Right lobe of liver (tissue), 6 donors: ENCODE data around the gene PSMG4. TPM values are rescaled to one million over a fixed set of nuclear protein-coding genes. Genes with fewer than 3 reads are reported as not detected.
"Not testable (repeated sequence)": the region's sequence is repeated elsewhere in the genome, so short reads cannot be mapped to it uniquely, and the experiment has no call there.

Experiments
- ATAC-seq, 4 donors: fragments of 200-7000 bp; cut with Tn5 transposase; one replicate each; pipeline ENCODE4 v1.9.1; 2020; ENCODE audit warnings: mild to moderate bottlenecking in 4 of 4, moderate library complexity in 4 of 4
- DNase-seq, 3 donors: peaks; one replicate each; pipeline ENCODE4 v3.0.0-alpha.2; 2020
- H3K27ac ChIP-seq, 3 donors: fragments of 200-600 bp; one replicate each; pipeline ENCODE4 v1.8.0; 2022
- H3K27me3 ChIP-seq, 2 donors: fragments of 200-600 bp; one replicate each; pipeline ENCODE4 v1.8.0; 2022
- H3K36me3 ChIP-seq, 4 donors: fragments of 200-600 bp; sonication (generic) in 1 of 4; one replicate each; pipeline versions ENCODE4 v1.5.1 to v1.8.0; 2017 to 2022; ENCODE audit warnings: control low read depth in 1 of 4
- H3K4me1 ChIP-seq, 4 donors: fragments of 200-600 bp; sonication (generic) in 1 of 4; one replicate each; pipeline versions ENCODE4 v1.5.1 to v1.8.0; 2017 to 2022; ENCODE audit warnings: control low read depth in 1 of 4
- H3K4me3 ChIP-seq, 3 donors: fragments of 200-600 bp; one replicate each; pipeline ENCODE4 v1.8.0; 2022
- H3K9me3 ChIP-seq, 4 donors: fragments of 200-600 bp; sonication (generic) in 1 of 4; one replicate each; pipeline versions ENCODE4 v1.5.1 to v1.8.0; 2017 to 2022; ENCODE audit warnings: control low read depth in 1 of 4
- POLR2A ChIP-seq: fragments of 450-650 bp; IDR thresholded peaks from one replicate; pipeline ENCODE4 v1.6.1; 2017; ENCODE audit warnings: antibody characterized with exemption, mild to moderate bottlenecking
- WGBS: methylation state at CpG from one replicate; pipeline ENCODE4 v1.1.6; 2018; ENCODE audit warnings: low coverage, low lambda C conversion rate; ENCODE audit not compliant: insufficient coverage; ENCODE audit errors: missing lambda C conversion rate; 5-methylcytosine and 5-hydroxymethylcytosine counted together
- intact Hi-C, 2 donors: fragments of 100-400 bp; cut with DNase I; formaldehyde crosslinking; loops; one replicate each; pipeline versions ENCODE4 v1.11.2 to v1.14.1; 2022
- total RNA-seq, 6 experiments: library from RNA; depleted of rRNA in 2 of 6; stranded (reverse); fragments of >200 nt in 2 of 6; fragmentation: NEBNext Ultra II Directional in 3 of 6; extraction: Animal tissue kit (Norgen Biotek cat#: 25700) in 3 of 6; gene quantifications; one replicate each; pipeline versions ENCODE4 v1.1.0 to v1.2.4, GENCODE V29; 2016 to 2023
- TF ChIP-seq, protein P1 (sequence below), 4 donors: fragments of 200-600 bp in 3 of 4; fragments of 450-650 bp in 1 of 4; IDR thresholded peaks; one replicate each; pipeline versions ENCODE4 v1.5.1 to v1.8.0; 2016 to 2022; ENCODE audit warnings: antibody characterized with exemption in 4 of 4, mild to moderate bottlenecking in 2 of 4
- donor health status: DM: no; HTN: yes; CAD: no.
- donor health status: DM: no; HTN: no; CAD: no.
- donor health status: DM: no; HTN: no; CAD: no.
- donor health status: DM: no; HTN: yes; CAD: no.
- donor health status: DM: no; HTN: yes; CAD: no.

The PSMG4 gene
- total RNA-seq, 6 experiments from 2014 or later, result 9.4 to 15.4 (median 11.0) TPM

DNA sequence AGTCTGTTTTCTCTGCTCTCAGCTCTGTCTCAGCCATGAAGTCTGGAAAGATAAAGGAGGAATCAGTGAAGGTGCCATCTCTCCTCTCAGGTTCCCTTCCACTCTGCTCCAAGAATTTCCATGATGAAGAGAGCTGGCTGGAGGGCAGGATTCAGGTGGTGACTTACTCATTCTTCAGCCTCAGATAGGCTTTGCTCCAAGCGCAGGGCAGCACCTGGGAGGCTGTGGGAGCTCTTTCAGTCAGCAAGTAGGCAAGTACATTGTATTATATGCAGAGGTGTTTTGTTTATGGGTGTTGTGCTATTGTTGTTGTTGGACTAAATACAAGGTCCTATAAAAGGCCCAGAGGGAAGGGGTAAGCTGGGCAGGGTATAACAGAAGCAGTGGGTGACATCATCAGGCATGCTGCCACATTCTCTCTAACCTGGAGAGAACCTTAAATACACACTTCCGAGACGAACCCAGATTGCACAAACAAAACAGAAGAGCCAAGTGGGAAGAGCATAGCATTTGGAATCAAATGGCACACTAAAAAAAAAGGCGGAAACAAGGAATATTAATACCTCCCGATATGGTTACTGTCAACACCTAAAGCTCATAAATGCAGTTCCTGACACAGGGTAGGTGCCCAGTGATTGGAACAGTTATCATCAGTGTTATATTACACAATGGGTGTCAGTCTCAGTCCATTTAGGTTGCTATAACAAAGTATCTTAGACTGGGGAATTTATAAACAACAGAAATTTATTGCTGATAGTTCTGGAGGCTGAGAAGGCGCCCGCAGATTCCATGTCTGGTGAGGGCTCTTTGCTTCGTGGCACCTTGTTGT is 14.5 kb upstream of the PSMG4 start:
- Histone ChIP-seq H3K9me3 (no peaks in the 10 kb centered on the region), H3K4me3 (no peak overlapping the region), H3K27ac (peak overlapping the region; percentile 42 to 69 (median 47)), H3K4me1 (peaks cover 0 to 11% (median 2%) of the 10 kb centered on the region in 4 donors), H3K36me3 (no peaks in the 10 kb centered on the region), H3K27me3 (no peaks in the 10 kb centered on the region)
- no peak for TF ChIP-seq POLR2A
- TF ChIP-seq, protein P1, sequence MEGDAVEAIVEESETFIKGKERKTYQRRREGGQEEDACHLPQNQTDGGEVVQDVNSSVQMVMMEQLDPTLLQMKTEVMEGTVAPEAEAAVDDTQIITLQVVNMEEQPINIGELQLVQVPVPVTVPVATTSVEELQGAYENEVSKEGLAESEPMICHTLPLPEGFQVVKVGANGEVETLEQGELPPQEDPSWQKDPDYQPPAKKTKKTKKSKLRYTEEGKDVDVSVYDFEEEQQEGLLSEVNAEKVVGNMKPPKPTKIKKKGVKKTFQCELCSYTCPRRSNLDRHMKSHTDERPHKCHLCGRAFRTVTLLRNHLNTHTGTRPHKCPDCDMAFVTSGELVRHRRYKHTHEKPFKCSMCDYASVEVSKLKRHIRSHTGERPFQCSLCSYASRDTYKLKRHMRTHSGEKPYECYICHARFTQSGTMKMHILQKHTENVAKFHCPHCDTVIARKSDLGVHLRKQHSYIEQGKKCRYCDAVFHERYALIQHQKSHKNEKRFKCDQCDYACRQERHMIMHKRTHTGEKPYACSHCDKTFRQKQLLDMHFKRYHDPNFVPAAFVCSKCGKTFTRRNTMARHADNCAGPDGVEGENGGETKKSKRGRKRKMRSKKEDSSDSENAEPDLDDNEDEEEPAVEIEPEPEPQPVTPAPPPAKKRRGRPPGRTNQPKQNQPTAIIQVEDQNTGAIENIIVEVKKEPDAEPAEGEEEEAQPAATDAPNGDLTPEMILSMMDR (IDR thresholded peaks at IDR 0.05), result no peak
- 59% methylated on average over 5 of the region's 8 CpGs for WGBS
- no peak for DNase-seq
- peak; percentile 43 to 80 (median 77) for ATAC-seq
- intact Hi-C loops, result no loop called here

DNA sequence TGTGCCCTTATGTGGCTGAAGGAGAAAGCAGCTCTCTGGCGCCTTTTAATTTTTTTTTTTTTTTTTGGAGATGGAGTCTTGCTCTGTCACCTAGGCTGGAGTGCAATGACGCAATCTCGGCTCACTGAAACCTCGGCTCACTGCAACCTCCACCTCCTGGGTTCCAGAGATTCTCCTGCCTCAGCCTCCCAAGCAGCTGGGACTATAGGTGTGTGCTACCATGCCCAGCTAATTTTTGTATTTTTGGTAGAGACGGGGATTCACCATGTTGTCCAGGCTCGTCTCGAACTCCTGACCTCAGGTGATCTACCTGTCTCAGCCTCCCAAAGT is 13.9 kb upstream of the PSMG4 start:
- DNase-seq, H3K36me3 ChIP-seq, intact Hi-C loops, H3K9me3 ChIP-seq, H3K27me3 ChIP-seq, ATAC-seq, H3K4me3 ChIP-seq: not testable (repeated sequence)
- peaks cover 0 to 11% (median 2%) of the 10 kb centered on the region in 4 donors for H3K4me1 ChIP-seq
- H3K27ac ChIP-seq, result peak overlapping the region; percentile 42 to 69 (median 47)
- 54% methylated on average over 7 of the region's 7 CpGs for WGBS

DNA sequence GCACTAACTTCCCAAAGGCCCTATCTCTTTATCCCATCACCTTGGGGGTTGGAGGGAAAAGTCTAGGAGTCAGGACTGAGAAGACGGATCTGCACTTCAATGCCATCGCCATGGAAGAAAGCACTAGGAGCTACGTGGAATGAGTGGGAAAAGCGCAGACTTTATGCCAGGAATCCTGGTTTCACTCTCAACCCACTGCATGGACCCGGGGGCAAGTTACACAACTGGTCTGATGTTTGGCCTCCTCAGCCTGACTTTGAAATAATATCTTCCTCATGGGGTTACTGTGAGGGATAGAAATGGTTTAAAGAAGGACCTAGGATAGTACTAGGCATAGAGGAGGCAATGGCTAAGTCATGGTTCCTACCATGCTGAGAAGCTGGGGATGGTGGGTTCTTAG is 13.5 kb upstream of the PSMG4 start:
- peaks cover 0 to 11% (median 2%) of the 10 kb centered on the region in 4 donors for H3K4me1 ChIP-seq
- no peaks in the 10 kb centered on the region for H3K27me3 ChIP-seq
- TF ChIP-seq, protein P1 (IDR thresholded peaks at IDR 0.05), result no peak
- no peak for TF ChIP-seq POLR2A
- no peak overlapping the region for H3K4me3 ChIP-seq
- 46% methylated on average over 5 of the region's 5 CpGs for WGBS
- DNase-seq (peak in 2 of 3 donors; percentile 59 to 71), ATAC-seq (peak; percentile 85 to 90 (median 88))
- intact Hi-C loops, result no loop called here
- peak overlapping the region; percentile 42 to 69 (median 47) for H3K27ac ChIP-seq
- H3K9me3 ChIP-seq, result no peaks in the 10 kb centered on the region
- no peaks in the 10 kb centered on the region for H3K36me3 ChIP-seq

DNA sequence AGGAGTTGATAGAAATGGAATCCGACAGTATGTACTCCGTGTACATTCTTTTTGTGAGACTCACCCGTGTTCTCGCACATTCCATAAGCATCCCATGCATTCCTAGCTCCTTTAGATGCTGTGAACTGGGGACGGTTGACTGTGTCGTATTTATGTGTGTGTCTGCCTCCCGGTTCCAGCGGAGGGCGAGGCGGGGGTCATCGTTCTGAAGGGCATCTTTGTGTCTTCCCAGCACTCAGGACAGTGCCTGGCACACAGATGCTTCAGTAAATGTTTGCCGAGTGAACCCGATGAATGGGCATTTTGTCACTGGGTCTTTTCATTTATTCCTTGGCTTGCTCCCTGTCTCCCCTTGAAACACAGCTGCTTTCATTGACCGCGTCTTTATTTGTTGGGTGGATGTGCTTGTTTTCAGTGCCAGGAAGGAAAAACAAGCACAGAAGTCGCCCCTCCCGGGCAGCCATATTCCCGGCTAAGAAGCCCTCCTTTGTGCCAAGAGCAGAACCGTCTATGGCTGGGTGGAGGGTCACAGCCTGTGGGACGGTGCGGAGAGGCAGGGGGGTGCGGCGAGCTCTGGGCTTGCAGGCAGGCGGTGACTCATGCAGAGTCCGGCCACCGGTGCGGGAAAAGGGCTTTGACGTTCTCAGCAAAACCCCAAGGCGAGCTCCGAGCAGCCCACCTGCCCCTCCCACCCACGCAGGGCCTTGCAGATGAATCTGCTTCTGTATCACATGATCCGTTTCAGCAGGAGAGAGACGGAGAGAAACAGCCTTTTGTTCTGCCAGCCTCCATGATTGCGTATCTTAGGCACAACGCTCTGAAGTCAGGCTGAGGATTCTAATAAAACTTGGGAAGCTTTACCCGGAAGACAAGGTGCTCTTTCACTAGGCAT is 11.2 kb upstream of the PSMG4 start:
- Histone ChIP-seq H3K27me3 (no peaks in the 10 kb centered on the region), H3K4me1 (peaks cover 0 to 11% (median 2%) of the 10 kb centered on the region in 4 donors), H3K9me3 (no peaks in the 10 kb centered on the region), H3K36me3 (no peaks in the 10 kb centered on the region), H3K27ac (no peak overlapping the region), H3K4me3 (no peak overlapping the region)
- DNase-seq (peak in 1 of 3 donors; percentile 44), ATAC-seq (peak in 1 of 4 donors; percentile 4)
- TF ChIP-seq, protein P1 (IDR thresholded peaks at IDR 0.05), result no peak
- no peak for TF ChIP-seq POLR2A
- intact Hi-C loops, result no loop called here
- 62% methylated on average over 18 of the region's 36 CpGs for WGBS
